HEK293T (cell line): Measurements from ENCODE around the gene KIR2DL1.
"Not testable (repeated sequence)": the region's sequence is repeated elsewhere in the genome, so short reads cannot be mapped to it uniquely, and the experiment has no call there.

Source experiments
- CTCF ChIA-PET: fragments of 350-600 bp; formaldehyde crosslinking; extraction: SDS; loops from one replicate; lab custom pipeline; 2021; ENCODE audit warnings: antibody characterized with exemption, inconsistent platforms; lab: Yijun Ruan, JAX
- POLR2A ChIA-PET: fragments of 350-600 bp; formaldehyde crosslinking; extraction: SDS; loops from one replicate; lab custom pipeline; 2020; ENCODE audit warnings: antibody characterized with exemption, inconsistent platforms; lab: Yijun Ruan, JAX
- DNase-seq: peaks from one replicate; pipeline ENCODE4 v3.0.0; 2012; ENCODE audit warnings: mixed read lengths; ENCODE audit errors: extremely low spot score

The KIR2DL1 gene

DNA sequence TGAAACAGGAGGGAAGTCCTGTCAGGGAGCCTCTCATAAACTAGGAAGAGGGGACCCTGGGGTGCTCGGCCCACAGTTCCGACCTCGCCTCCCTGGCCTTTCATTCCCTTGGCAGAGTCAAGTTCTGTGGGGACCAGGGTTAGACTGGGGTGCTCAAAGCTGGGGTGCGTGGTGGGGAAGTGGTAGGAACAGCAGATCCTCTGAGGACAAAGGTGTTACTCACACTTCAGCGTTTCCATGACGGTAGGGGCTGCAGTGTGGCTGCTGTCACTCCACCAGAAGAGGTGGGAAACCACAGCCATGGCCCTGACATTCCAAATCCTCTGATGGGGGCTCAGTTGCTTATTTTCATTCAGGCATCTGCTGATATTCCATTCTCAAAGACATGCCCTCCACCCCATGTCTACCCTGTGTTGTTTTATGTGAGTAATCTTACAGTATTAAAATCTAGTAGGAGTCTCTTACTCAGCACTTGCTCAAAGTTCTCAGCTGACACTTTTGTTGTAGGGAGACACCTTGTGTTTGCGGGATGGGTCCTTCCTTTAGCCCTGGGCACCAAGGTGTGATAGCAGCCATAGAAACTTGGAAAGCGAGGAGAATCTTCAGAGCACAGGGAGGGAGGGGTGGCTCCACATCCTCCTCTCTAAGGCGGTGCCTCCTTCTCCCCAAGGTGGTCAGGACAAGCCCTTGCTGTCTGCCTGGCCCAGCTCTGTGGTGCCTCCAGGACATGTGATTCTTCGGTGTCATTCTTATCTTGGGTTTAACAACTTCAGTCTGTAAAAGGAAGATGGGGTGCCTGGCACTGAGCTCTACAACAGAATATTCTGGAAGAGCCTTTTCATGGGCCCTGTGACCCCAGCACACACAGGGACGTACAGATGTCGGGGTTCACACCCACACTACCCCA lies 13.1 kb upstream of the KIR2DL1 start:
- DNase-seq, CTCF ChIA-PET, POLR2A ChIA-PET: not testable (repeated sequence)

DNA sequence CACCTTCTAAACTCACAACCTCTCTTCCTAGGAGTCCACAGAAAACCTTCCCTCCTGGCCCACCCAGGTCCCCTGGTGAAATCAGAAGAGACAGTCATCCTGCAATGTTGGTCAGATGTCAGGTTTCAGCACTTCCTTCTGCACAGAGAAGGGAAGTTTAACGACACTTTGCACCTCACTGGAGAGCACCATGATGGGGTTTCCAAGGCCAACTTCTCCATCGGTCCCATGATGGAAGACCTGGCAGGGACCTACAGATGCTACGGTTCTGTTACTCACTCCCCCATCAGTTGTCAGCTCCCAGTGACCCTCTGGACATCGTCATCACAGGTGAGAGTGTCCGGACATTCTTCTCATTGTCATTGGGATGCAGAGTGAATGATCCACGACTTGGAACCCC lies 11.0 kb upstream of the KIR2DL1 start:
- CTCF ChIA-PET, POLR2A ChIA-PET, DNase-seq: not testable (repeated sequence)

DNA sequence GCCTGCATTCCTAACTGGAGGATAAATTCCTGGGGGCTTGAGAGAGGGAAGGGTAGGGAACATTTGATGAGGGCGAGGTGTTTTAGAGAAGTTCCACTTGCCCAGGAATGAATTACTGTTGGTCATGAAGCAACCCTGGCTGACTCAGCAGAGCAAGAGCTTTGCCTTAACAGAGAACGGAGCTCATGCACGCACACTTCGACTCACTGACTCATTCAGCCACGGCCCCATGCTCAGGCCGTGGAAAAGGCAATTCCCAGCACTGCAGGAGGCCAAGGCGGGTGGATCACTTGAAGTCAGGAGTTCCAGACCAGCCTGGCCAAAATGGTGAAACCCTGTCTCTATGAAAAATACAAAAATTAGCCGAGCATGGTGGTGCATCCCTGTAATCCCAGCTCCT lies 5.4 kb upstream of the KIR2DL1 start:
- DNase-seq, POLR2A ChIA-PET, CTCF ChIA-PET: not testable (repeated sequence)

DNA sequence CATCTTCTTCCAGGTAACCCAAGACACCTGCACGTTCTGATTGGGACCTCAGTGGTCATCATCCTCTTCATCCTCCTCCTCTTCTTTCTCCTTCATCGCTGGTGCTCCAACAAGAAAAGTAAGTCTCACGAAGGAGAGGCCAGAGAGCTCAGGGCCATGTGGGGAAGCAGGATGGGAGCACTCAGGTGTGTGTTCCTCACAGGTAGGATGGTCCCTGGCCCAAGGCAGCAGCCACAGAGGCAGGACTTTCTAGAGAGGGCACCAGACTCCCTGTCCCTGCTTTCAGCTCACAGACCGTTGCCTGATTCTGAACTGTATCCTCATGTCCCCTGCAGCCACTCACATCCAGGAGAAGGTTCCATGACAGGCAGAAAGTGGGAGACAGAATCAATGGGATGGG lies 3.1 kb upstream of the KIR2DL1 start:
- CTCF ChIA-PET, DNase-seq, POLR2A ChIA-PET: not testable (repeated sequence)

DNA sequence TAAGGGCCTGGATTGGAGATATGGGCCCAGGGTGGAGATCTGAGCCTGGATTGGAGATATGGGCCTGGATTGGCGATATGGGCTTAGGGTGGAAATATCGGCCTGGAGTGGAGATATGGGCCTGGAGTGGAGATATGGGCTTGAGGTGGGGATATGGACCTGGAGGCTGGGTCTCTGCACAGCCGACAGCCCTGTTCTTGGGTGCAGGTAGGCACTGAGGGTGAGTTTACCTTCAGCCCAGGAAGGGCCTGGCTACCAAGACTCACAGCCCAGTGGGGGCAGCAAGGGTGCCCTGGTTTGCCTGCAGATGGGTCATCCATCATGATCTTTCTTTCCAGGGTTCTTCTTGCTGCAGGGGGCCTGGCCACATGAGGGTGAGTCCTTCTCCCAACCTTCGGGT lies 918 bp downstream of the KIR2DL1 start:
- POLR2A ChIA-PET, CTCF ChIA-PET, DNase-seq: not testable (repeated sequence)

DNA sequence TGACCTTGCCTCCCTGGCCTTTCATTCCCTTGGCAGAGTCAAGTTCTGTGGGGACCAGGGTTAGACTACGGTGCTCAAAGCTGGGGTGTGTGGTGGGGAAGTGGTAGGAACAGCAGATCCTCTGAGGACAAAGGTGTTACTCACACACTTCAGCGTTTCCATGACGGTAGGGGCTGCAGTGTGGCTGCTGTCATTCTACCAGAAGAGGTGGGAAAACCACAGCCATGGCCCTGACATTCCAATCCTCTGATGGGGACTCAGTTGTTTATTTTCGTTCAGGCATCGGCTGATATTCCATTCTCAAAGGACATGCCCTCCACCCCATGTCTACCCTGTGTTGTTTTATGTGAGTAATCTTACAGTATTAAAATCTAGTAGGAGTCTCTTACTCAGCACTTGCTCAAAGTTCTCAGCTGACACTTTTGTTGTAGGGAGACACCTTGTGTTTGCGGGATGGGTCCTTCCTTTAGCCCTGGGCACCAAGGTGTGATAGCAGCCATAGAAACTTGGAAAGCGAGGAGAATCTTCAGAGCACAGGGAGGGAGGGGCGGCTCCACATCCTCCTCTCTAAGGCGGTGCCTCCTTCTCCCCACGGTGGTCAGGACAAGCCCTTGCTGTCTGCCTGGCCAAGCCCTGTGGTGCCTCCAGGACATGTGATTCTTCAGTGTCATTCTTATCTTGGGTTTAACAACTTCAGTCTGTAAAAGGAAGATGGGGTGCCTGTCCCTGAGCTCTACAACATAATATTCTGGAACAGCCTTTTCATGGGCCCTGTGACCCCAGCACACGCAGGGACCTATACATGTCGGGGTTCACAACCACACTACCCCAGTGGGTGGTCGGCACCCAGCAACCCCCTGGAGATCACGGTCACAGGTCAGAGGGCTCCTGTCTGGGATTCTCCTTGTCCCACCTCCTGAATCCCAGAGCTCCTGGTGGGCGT lies 1.7 kb downstream of the KIR2DL1 start:
- POLR2A ChIA-PET = not testable (repeated sequence)

DNA sequence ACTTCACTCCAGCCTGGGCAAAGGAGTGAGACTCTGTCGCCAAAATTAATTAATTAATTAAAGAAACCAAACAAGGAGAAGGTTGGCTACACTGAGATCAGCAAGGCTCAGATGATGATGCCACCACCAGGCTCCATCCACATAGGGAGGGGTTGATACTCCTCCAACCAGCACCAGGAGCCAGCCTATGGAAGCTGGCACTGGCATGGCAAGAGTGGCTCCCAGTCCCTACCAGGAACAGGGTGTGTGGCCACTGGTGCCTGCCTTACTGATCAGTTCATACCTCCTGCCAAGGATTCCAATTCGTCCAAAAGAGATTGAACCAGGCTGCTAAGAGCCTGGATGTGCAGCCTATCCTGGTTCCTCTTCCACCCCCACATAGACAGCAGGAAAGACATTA lies 3.1 kb downstream of the KIR2DL1 start:
- DNase-seq, CTCF ChIA-PET, POLR2A ChIA-PET: not testable (repeated sequence)

More for the DNA sequence above, 1.7 kb downstream of the KIR2DL1 start:
- CTCF ChIA-PET, DNase-seq: not testable (repeated sequence)

DNA sequence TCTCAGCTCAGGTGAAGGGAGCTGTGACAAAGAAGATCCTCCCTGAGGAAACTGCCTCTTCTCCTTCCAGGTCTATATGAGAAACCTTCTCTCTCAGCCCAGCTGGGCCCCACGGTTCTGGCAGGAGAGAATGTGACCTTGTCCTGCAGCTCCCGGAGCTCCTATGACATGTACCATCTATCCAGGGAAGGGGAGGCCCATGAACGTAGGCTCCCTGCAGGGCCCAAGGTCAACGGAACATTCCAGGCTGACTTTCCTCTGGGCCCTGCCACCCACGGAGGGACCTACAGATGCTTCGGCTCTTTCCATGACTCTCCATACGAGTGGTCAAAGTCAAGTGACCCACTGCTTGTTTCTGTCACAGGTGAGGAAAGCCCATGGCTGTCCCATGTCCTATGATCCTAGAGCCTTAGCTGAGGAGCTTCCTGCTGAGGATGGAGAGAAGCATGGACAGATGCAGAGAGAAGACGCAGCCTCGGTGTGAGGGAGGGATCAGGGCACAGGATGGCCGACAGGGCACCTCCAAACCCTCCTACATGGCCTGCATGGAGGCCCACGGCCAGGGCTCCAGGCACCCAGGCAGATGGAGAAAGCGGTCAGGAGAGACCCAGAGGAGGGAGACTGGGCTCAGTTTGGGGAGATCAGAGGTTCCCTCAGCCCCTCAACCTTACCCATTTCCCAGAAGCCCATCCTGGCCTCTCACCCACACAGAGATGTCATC lies 5.7 kb downstream of the KIR2DL1 start:
- DNase-seq, CTCF ChIA-PET, POLR2A ChIA-PET: not testable (repeated sequence)

DNA sequence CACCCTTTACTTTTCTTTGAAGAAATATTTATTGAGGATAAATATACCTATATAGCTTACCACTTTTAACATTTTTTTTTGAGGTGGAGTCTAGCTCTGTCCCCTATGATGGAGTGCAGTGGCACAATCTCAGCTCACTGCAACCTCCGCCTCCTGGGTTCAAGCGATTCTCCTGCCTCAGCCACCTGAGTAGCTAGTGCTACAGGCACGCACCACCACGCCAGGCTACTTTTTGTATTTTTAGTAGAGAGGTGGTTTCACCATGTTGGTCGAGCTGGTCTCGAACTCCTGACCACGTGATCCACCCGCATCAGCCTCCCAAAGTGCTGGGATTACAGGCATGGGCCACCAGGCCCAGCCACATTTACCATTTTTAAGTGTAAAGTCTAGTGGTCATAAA lies 6.2 kb downstream of the KIR2DL1 start:
- POLR2A ChIA-PET, DNase-seq, CTCF ChIA-PET: not testable (repeated sequence)

DNA sequence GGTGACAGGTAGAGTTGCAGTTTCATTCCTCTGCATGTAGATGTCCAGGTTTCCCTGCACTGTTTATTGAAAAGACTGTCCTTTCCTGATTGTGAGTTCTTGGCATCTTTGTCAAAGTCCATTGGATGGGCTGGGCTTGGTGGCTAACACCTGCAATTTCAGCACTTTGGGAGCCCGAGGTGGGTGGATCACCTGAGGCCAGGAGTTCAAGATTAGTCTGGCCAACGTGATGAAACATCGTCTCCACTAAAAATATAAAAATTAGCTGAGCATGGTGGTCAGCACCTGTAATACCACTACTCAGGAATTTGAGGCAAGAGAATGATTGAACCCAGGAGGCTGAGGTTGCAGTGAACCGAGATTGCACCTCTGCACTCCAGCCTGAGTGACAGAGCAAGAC lies 8.3 kb downstream of the KIR2DL1 start:
- DNase-seq, POLR2A ChIA-PET, CTCF ChIA-PET: not testable (repeated sequence)

DNA sequence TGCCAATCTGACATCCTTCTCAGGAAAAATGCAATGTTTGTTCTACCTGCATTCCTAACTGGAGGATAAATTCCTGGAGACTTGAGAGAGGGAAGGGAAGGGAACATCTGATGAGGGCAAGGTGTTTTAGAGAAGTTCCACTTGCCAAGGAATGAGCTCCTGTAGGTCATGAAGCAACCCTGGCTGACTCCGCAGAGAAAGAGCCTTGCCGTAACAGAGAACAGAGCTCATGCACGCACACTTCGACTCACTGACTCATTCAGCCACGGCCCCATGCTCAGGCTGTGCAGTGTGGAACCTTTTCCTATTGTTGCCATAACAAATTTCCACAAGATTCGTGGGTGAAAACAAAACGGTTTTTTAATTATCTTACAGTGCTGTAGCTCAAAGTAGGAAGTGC lies 9.3 kb downstream of the KIR2DL1 start:
- POLR2A ChIA-PET, CTCF ChIA-PET, DNase-seq: not testable (repeated sequence)

DNA sequence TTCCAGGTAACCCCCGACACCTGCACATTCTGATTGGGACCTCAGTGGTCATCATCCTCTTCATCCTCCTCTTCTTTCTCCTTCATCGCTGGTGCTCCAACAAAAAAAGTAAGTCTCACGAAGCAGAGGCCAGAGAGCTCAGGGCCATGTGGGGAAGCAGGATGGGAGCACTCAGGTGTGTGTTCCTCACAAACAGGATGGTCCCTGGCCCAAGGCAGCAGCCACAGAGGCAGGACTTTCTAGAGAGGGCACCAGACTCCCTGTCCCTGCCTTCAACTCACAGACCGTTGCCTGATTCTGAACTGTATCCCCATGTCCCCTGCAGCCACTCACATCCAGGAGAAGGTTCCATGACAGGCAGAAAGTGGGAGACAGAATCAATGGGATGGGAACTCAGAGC lies 13.3 kb downstream of the KIR2DL1 start:
- POLR2A ChIA-PET, DNase-seq, CTCF ChIA-PET: not testable (repeated sequence)

DNA sequence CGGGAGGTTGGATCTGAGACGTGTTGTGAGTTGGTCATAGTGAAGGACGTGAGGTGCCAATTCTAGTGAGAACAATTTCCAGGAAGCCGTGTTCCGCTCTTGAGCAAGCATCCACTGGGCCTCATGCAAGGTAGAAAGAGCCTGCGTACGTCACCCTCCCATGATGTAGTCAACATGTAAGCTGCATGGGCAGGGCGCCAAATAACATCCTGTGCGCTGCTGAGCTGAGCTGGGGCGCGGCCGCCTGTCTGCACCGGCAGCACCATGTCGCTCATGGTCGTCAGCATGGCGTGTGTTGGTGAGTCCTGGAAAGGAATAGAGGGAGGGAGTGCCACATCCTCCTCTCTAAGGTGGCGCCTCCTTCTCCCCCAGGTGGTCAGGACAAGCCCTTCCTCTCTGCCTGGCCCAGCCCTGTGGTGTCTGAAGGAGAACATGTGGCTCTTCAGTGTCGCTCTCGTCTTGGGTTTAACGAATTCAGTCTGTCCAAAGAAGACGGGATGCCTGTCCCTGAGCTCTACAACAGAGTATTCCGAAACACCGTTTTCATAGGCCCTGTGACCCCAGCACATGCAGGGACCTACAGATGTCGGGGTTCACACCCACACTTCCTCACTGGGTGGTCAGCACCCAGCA lies 16.6 kb downstream of the KIR2DL1 start:
- CTCF ChIA-PET = not testable (repeated sequence)

DNA sequence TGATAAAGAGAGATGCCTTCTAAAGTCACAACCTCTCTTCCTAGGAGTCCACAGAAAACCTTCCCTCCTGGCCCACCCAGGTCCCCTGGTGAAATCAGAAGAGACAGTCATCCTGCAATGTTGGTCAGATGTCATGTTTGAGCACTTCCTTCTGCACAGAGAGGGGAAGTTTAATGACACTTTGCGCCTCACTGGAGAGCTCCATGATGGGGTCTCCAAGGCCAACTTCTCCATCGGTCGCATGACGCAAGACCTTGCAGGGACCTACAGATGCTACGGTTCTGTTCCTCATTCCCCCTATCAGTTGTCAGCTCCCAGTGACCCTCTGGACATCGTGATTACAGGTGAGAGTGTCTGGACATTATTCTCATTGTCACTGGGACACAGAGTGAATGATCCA lies 18.6 kb downstream of the KIR2DL1 start:
- DNase-seq, CTCF ChIA-PET, POLR2A ChIA-PET: not testable (repeated sequence)

More for the DNA sequence above, 16.6 kb downstream of the KIR2DL1 start:
- DNase-seq, POLR2A ChIA-PET: not testable (repeated sequence)
